Measurements from ENCODE around the gene TMEM106C. TPM values are rescaled to one million over a fixed set of nuclear protein-coding genes. Genes with fewer than 3 reads are reported as not detected.

TMEM106C gene, protein sequence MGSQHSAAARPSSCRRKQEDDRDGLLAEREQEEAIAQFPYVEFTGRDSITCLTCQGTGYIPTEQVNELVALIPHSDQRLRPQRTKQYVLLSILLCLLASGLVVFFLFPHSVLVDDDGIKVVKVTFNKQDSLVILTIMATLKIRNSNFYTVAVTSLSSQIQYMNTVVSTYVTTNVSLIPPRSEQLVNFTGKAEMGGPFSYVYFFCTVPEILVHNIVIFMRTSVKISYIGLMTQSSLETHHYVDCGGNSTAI
- 10 to 100 TPM; 26.9 to 69.7 (median 49.5) TPM for total RNA-seq

DNA sequence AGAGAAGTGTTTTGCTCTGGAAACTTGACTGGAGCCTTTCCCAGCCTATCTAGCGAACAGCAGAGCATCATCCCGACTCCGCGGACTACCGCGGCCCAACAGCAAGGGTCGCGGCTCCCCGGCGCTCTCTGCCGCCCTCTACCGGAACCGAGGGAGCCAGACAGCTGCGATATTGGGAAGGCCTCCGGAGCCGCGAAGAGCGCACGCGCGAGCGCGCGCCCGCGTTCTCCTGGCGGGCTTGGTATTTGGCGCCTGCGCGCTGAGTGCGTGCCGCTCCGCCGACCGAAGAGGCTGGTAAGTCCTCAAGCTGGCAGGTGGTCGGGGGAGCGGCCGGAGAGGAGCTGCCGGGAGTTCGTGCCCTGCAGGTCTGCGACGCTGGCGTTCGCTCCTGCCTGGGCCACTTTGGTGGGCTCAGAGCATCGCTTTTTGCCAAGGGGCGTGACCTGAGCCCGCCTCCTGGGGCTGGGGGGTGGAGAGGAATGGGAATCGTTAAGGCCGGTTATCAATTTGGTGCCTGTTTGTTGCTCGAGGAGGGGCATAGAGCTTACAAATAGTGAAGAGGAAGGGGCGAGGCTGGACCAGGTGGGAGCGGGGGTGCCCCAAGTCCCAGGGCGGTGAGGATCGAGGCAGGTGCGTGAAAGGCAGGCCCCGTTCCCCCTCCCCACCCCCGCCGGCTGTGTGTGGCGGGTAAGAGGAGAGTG, at the start of gene TMEM106C:
TMEM106C (plus strand) TSS at position 257 of the 701 bp plus-strand sequence. CDS start 641 bp downstream, outside the sequence.
- H3K4me1 ChIP-seq = peaks cover 0 to 37% (median 8%) of the 10 kb centered on the region in 4 donors
- H3K4me3 ChIP-seq = peak within 1 kb of the TSS; percentile 79 to 98 (median 86)

DNA sequence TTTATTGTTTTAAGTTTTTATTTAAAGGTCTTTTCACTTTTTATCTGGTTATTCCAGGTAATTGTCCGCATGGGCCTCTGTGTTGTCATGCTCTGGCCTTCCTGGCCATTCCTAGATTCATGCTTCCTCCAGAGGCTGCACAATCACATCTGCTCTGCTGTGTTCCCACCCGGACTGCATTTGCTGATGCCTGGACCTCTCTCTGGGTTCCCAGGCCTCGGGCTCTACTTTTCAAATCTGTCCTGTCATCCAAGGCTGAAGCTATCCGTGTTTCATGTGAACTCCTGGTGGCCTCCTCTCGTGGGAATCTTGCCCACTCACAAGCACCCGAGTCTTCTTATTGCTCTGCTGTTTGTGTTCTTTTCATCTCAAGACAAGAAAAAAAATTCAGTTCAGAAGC, 42.5 kb upstream of the TMEM106C start:
- TF ChIP-seq POLR2A (IDR thresholded peaks at IDR 0.05) (no peak), EP300 (IDR thresholded peaks at IDR 0.05) (no peak)
- TF ChIP-seq, protein P1, sequence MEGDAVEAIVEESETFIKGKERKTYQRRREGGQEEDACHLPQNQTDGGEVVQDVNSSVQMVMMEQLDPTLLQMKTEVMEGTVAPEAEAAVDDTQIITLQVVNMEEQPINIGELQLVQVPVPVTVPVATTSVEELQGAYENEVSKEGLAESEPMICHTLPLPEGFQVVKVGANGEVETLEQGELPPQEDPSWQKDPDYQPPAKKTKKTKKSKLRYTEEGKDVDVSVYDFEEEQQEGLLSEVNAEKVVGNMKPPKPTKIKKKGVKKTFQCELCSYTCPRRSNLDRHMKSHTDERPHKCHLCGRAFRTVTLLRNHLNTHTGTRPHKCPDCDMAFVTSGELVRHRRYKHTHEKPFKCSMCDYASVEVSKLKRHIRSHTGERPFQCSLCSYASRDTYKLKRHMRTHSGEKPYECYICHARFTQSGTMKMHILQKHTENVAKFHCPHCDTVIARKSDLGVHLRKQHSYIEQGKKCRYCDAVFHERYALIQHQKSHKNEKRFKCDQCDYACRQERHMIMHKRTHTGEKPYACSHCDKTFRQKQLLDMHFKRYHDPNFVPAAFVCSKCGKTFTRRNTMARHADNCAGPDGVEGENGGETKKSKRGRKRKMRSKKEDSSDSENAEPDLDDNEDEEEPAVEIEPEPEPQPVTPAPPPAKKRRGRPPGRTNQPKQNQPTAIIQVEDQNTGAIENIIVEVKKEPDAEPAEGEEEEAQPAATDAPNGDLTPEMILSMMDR (IDR thresholded peaks at IDR 0.05) = no peak
- 63 to 64% methylated on average over 6 of the region's 6 CpGs for WGBS, 2 donors
- no peaks in the 10 kb centered on the region for H3K4me1 ChIP-seq

More for the DNA sequence above, at the start of gene TMEM106C:
- H3K27ac ChIP-seq = peak within 1 kb of the TSS; percentile 70 to 85 (median 77)
- whole genome bisulfite sequencing, 2 donors = 1% methylated on average over 24 to 45 of the region's 59 CpGs
- H3K36me3 ChIP-seq = peaks cover 0 to 29% (median 0%) of the 10 kb centered on the region in 3 donors
- peak; percentile 74 to 76 for DNase-seq (ENCODE audit: low spot score in 2 of 2)
- H3K9me3 ChIP-seq = no peaks in the 10 kb centered on the region
- H3K27me3 ChIP-seq = peaks cover 0 to 2% of the 10 kb centered on the region in 2 donors
- peak; percentile 52 to 80 for TF ChIP-seq EP300 (IDR thresholded peaks at IDR 0.05)
- peak in 1 of 2 donors; percentile 45 for TF ChIP-seq POLR2A (IDR thresholded peaks at IDR 0.05)
- TF ChIP-seq, protein P1 (IDR thresholded peaks at IDR 0.05) = peak; percentile 96 to 99 (median 97)

DNA sequence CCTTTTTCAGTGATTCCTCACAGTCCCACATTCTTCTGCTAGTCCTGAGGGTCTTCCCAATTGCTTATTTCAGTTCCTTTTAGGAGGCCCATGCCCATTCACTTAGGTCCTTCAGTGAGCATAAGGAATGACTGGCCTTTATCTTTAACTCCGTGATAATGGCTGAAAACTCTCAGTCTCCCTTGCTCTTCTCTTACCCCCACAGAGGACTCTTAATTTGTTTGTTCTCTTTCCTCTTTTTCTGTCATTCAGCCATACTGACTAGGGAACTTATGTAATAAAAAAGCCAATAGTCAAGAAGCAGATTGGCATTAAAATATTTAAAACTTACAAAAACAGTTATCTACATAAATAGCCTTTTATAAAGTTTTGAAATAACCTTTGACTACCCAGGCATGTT, 41.5 kb upstream of the TMEM106C start:
- Histone ChIP-seq H3K27me3 (no peaks in the 10 kb centered on the region), H3K27ac (no peak overlapping the region), H3K4me3 (no peak overlapping the region), H3K36me3 (no peaks in the 10 kb centered on the region), H3K9me3 (no peaks in the 10 kb centered on the region), H3K4me1 (no peaks in the 10 kb centered on the region)
- no peak for TF ChIP-seq EP300 (IDR thresholded peaks at IDR 0.05)
- TF ChIP-seq POLR2A (IDR thresholded peaks at IDR 0.05) = no peak
- TF ChIP-seq, protein P1 (IDR thresholded peaks at IDR 0.05) = no peak
- 55 to 58% methylated on average over 1 of the region's 1 CpG for WGBS, 2 donors
- no peak for DNase-seq (ENCODE audit: low spot score in 2 of 2)

More for the DNA sequence above, 42.5 kb upstream of the TMEM106C start:
- DNase-seq (ENCODE audit: low spot score in 2 of 2) = no peak
- Histone ChIP-seq H3K36me3 (no peaks in the 10 kb centered on the region), H3K27ac (no peak overlapping the region), H3K4me3 (no peak overlapping the region), H3K9me3 (no peaks in the 10 kb centered on the region), H3K27me3 (no peaks in the 10 kb centered on the region)

DNA sequence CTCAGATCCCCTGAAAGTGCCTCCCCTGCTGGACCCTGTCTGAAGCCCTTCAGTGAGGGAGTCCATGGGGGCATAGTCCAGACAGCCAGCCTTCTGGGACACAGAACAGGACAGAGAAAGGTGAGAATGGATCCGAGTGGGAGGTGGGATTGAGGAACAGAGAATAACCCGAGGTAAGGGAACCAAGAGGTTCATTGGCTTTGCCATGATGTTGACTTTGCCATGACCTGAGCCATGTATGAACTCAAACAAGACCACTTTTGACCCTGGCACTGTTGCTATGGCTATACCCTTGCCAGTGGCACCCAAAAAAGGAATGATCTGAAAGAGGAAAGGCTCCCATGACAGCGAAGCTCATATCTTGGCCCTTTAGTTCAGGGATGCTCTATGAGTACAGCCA, 36.0 kb upstream of the TMEM106C start:
- Histone ChIP-seq H3K9me3 (no peaks in the 10 kb centered on the region), H3K4me1 (no peaks in the 10 kb centered on the region), H3K27me3 (no peaks in the 10 kb centered on the region), H3K27ac (no peak overlapping the region), H3K4me3 (no peak overlapping the region), H3K36me3 (no peaks in the 10 kb centered on the region)
- no peak for TF ChIP-seq POLR2A (IDR thresholded peaks at IDR 0.05)
- 83 to 86% methylated on average over 3 of the region's 3 CpGs for WGBS, 2 donors
- DNase-seq (ENCODE audit: low spot score in 2 of 2) = no peak

DNA sequence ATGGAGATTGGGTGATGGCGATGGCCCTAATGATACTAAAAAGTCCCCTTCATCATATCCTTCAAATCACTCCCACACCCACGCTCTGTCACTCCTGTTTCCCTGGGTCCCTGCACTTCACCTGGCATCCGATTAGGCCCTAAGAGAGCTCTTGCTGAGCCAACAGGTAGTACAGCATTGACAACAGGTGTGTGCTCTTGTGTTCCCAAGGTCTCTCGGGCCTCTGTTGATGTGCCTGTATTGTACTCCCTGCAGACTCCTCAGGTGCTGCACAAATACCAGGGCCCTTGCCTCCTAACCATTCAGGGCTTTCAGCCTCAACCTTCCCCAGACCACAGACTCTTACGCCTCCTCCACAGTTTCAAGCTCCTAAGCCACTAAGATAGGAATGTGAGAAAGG, 32.8 kb upstream of the TMEM106C start:
- Histone ChIP-seq H3K27me3 (no peaks in the 10 kb centered on the region), H3K27ac (no peak overlapping the region), H3K36me3 (no peaks in the 10 kb centered on the region), H3K4me3 (no peak overlapping the region), H3K9me3 (no peaks in the 10 kb centered on the region), H3K4me1 (peaks cover 0 to 8% (median 2%) of the 10 kb centered on the region in 4 donors)
- WGBS, 2 donors = 95 to 96% methylated on average over 5 of the region's 5 CpGs
- no peak for TF ChIP-seq POLR2A (IDR thresholded peaks at IDR 0.05)
- DNase-seq (ENCODE audit: low spot score in 2 of 2) = no peak

DNA sequence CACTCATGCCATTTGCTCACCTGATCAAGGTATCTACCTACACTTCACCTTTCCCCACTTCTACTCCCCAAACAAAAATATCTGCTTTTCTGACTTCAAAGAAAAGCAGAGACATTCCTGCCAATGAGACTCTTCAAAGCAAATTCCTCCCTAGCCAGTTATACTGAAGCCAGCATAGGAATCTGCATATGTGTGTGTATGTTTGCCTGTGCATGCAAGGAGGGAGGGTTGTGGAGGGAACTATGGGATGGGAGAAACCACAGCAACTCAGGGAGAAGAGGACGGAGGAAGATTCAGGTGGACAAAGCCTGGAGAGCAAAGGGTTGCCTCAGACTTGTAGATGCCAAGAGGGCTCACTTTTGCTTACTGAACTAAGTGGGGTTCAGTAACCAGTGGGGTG, 32.2 kb upstream of the TMEM106C start:
- H3K36me3 ChIP-seq = no peaks in the 10 kb centered on the region

More for the DNA sequence above, 32.2 kb upstream of the TMEM106C start:
- Histone ChIP-seq H3K27me3 (no peaks in the 10 kb centered on the region), H3K9me3 (no peaks in the 10 kb centered on the region), H3K4me3 (no peak overlapping the region), H3K4me1 (peaks cover 0 to 9% (median 2%) of the 10 kb centered on the region in 4 donors), H3K27ac (no peak overlapping the region)
- 77 to 83% methylated on average over 1 of the region's 1 CpG for WGBS, 2 donors
- no peak for DNase-seq (ENCODE audit: low spot score in 2 of 2)
- TF ChIP-seq POLR2A (IDR thresholded peaks at IDR 0.05) = no peak
- no peak for TF ChIP-seq EP300 (IDR thresholded peaks at IDR 0.05)
- TF ChIP-seq, protein P1 (IDR thresholded peaks at IDR 0.05) = no peak

Data from tibial nerve (tissue), 4 donors.